ENCODE results near the gene ZNF160.
"Not testable (repeated sequence)": the region's sequence is repeated elsewhere in the genome, so short reads cannot be mapped to it uniquely, and the experiment has no call there.

The ZNF160 gene

GRCh38 chr19:53076984-53077383 is 26.2 kb downstream of the ZNF160 start:
- FAIRE-seq (no peak), DNase-seq (ENCODE audit: insufficient read length, low spot score) (no peak)
- TF ChIP-seq POLR2A (IDR thresholded peaks at IDR 0.05; ENCODE audit: low read depth, low read length) = no peak

- DNase-seq (ENCODE audit: insufficient read length, low spot score) = no peak
- no peak for FAIRE-seq
- no peak for TF ChIP-seq POLR2A (IDR thresholded peaks at IDR 0.05; ENCODE audit: low read depth, low read length)
These were observed 34.4 kb downstream of the ZNF160 start for GRCh38 chr19:53068834-53069233.

- TF ChIP-seq POLR2A (IDR thresholded peaks at IDR 0.05; ENCODE audit: low read depth, low read length) = no peak
- no peak for DNase-seq (ENCODE audit: insufficient read length, low spot score)
- no peak for FAIRE-seq
These were observed 35.0 kb downstream of the ZNF160 start for GRCh38 chr19:53068199-53068598.

GRCh38 chr19:53057904-53058580 is 45.2 kb downstream of the ZNF160 start:
- no peak for FAIRE-seq
- no peak for TF ChIP-seq POLR2A (IDR thresholded peaks at IDR 0.05; ENCODE audit: low read depth, low read length)
- DNase-seq (ENCODE audit: insufficient read length, low spot score) = no peak

GRCh38 chr19:53055117-53055516 is 48.1 kb downstream of the ZNF160 start:
- FAIRE-seq (no peak), DNase-seq (ENCODE audit: insufficient read length, low spot score) (no peak)
- no peak for TF ChIP-seq POLR2A (IDR thresholded peaks at IDR 0.05; ENCODE audit: low read depth, low read length)

GRCh38 chr19:53047379-53047778 is 55.8 kb downstream of the ZNF160 start:
- no peak for FAIRE-seq
- no peak for TF ChIP-seq POLR2A (IDR thresholded peaks at IDR 0.05; ENCODE audit: low read depth, low read length)
- DNase-seq (ENCODE audit: insufficient read length, low spot score) = no peak

- DNase-seq (ENCODE audit: insufficient read length, low spot score) (no peak), FAIRE-seq (no peak)
- TF ChIP-seq POLR2A (IDR thresholded peaks at IDR 0.05; ENCODE audit: low read depth, low read length) = no peak
These were observed 57.7 kb downstream of the ZNF160 start for GRCh38 chr19:53045536-53045935.

- DNase-seq (ENCODE audit: insufficient read length, low spot score) = no peak
- TF ChIP-seq POLR2A (IDR thresholded peaks at IDR 0.05; ENCODE audit: low read depth, low read length) = no peak
- FAIRE-seq = no peak
These were observed 61.9 kb downstream of the ZNF160 start for GRCh38 chr19:53041366-53041765.

- DNase-seq (ENCODE audit: insufficient read length, low spot score) (no peak), FAIRE-seq (no peak)
- no peak for TF ChIP-seq POLR2A (IDR thresholded peaks at IDR 0.05; ENCODE audit: low read depth, low read length)
These were observed 65.8 kb downstream of the ZNF160 start for GRCh38 chr19:53037101-53038097.

GRCh38 chr19:53034948-53035675 is 68.1 kb downstream of the ZNF160 start:
- TF ChIP-seq POLR2A (IDR thresholded peaks at IDR 0.05; ENCODE audit: low read depth, low read length) = no peak
- no peak for FAIRE-seq
- DNase-seq (ENCODE audit: insufficient read length, low spot score) = no peak

GRCh38 chr19:53034054-53034453 is 69.2 kb downstream of the ZNF160 start:
- DNase-seq (ENCODE audit: insufficient read length, low spot score) (no peak), FAIRE-seq (no peak)
- TF ChIP-seq POLR2A (IDR thresholded peaks at IDR 0.05; ENCODE audit: low read depth, low read length) = no peak

- DNase-seq (ENCODE audit: insufficient read length, low spot score); FAIRE-seq: not testable (repeated sequence)
These were observed 74.9 kb downstream of the ZNF160 start for GRCh38 chr19:53028306-53028705.

- no peak for TF ChIP-seq POLR2A (IDR thresholded peaks at IDR 0.05; ENCODE audit: low read depth, low read length)
- DNase-seq (ENCODE audit: insufficient read length, low spot score) (no peak), FAIRE-seq (no peak)
These were observed 83.5 kb downstream of the ZNF160 start for GRCh38 chr19:53019684-53020083.
